Embryonic facial prominence (tissue), 1 donor: ENCODE measurements around the gene LCLAT1.

Experiments
- DNase-seq: peaks from one replicate; pipeline ENCODE4 v3.0.0-alpha.2; 2016; ENCODE audit errors: extremely low spot score

LCLAT1 gene

GRCh38 chr2:30422444-30423040, 24.5 kb upstream of the LCLAT1 start:
- DNase-seq: no peak

GRCh38 chr2:30424231-30424630, 22.8 kb upstream of the LCLAT1 start:
- no peak for DNase-seq

GRCh38 chr2:30425326-30425725, 21.7 kb upstream of the LCLAT1 start:
- DNase-seq: no peak

- no peak for DNase-seq
Measured at GRCh38 chr2:30427606-30428347, 19.3 kb upstream of the LCLAT1 start.

GRCh38 chr2:30428348-30428662, 18.7 kb upstream of the LCLAT1 start:
- DNase-seq: no peak

GRCh38 chr2:30428827-30429461, 18.1 kb upstream of the LCLAT1 start:
- DNase-seq: no peak

- DNase-seq: no peak
Measured at GRCh38 chr2:30433541-30434299, 13.3 kb upstream of the LCLAT1 start.

GRCh38 chr2:30434708-30435107, 12.3 kb upstream of the LCLAT1 start:
- DNase-seq: no peak

- no peak for DNase-seq
Measured at GRCh38 chr2:30436859-30437435, 10.1 kb upstream of the LCLAT1 start.

GRCh38 chr2:30437809-30438548, 9.1 kb upstream of the LCLAT1 start:
- no peak for DNase-seq

GRCh38 chr2:30439296-30439695, 7.8 kb upstream of the LCLAT1 start:
- no peak for DNase-seq

GRCh38 chr2:30439879-30440278, 7.2 kb upstream of the LCLAT1 start:
- no peak for DNase-seq

- DNase-seq: no peak
Measured at GRCh38 chr2:30441023-30441422, 6.0 kb upstream of the LCLAT1 start.

- DNase-seq: no peak
Measured at GRCh38 chr2:30443081-30443480, 4.0 kb upstream of the LCLAT1 start.

- no peak for DNase-seq
Measured at GRCh38 chr2:30444273-30444672, 2.8 kb upstream of the LCLAT1 start.

GRCh38 chr2:30445266-30445821, 1.7 kb upstream of the LCLAT1 start:
- no peak for DNase-seq

- DNase-seq: no peak
Measured at GRCh38 chr2:30446602-30447148, 371 bp upstream of the LCLAT1 start.

- no peak for DNase-seq
Measured at GRCh38 chr2:30448308-30448707, 1.3 kb downstream of the LCLAT1 start.

- no peak for DNase-seq
Measured at GRCh38 chr2:30448866-30449265, 1.8 kb downstream of the LCLAT1 start.

- no peak for DNase-seq
Measured at GRCh38 chr2:30450025-30450424, 3.0 kb downstream of the LCLAT1 start.

- DNase-seq: no peak
Measured at GRCh38 chr2:30453498-30453897, 6.5 kb downstream of the LCLAT1 start.
